ENCODE measurements around the gene ECE1. TPM values are rescaled to one million over a fixed set of nuclear protein-coding genes. Genes with fewer than 3 reads are reported as not detected.

Gene ECE1
- total and polyA plus RNA-seq, 2 experiments from 2014 or later, result 82.3 to 100 TPM

DNA sequence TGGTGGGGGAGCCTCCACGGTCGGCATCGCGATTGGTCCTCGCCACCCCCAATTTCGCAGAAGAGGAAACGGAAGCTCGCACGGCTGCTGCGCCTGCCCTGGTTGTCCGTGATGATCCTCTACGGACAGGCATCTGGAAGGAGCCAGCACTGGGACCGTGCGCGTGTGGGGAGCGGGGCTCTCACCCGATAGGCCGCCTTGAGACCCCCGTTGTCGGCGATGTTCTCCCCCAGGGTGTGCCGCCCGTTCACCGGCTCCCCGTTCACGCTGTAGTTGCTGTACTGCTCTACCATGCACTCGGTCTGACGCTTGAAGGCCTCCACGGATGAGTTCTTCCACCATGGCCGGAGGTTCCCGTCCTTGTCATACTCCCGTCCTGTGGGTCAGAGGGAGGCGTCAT is 65.2 kb downstream of the ECE1 start:
- H3K9me3 ChIP-seq (ENCODE audit: low read depth), result no peaks in the 10 kb centered on the region
- H3K36me3 ChIP-seq (ENCODE audit: low read depth), result peaks cover 22% of the 10 kb centered on the region; the same call in 1 of the 2 replicates
- no peaks in the 10 kb centered on the region for H4K20me1 ChIP-seq (ENCODE audit: insufficient read depth)
- no peak overlapping the region for H3K4me3 ChIP-seq
- H3K9ac ChIP-seq, result no peak overlapping the region
- H2AFZ ChIP-seq, result no peak overlapping the region
- H3K9me2 ChIP-seq (ENCODE audit: insufficient read depth), result no peaks in the 10 kb centered on the region
- H3K4me2 ChIP-seq (ENCODE audit: unreplicated experiment), result no peak overlapping the region
- TF ChIP-seq EZH2phosphoT487 (IDR thresholded peaks at IDR 0.05; ENCODE audit: insufficient read depth, low read depth) (no peak), EZH2 (IDR thresholded peaks at IDR 0.05; ENCODE audit: insufficient read depth, poor library complexity, severe bottlenecking) (no peak)
- H3K27me3 ChIP-seq (replicated peaks; ENCODE audit: insufficient read depth), result no peaks in the 10 kb centered on the region
- H3F3A ChIP-seq (ENCODE audit: insufficient read depth), result peaks cover 11% of the 10 kb centered on the region
- H3K27ac ChIP-seq, result no peak overlapping the region
- no peaks in the 10 kb centered on the region for H3K79me2 ChIP-seq (ENCODE audit: insufficient read depth)
- WGBS, 2 experiments (ENCODE audit: low coverage in 1 of 2, low lambda C conversion rate in 2 of 2, missing lambda C conversion rate in 2 of 2), result 98 to 99% methylated on average over 31 to 33 of the region's 33 CpGs
- no peak for DNase-seq
- peaks cover 10% of the 10 kb centered on the region for H3K4me1 ChIP-seq (ENCODE audit: insufficient read depth)
- in situ Hi-C loops (cut with MboI), result loop anchor here (25.0 kb wide), 1 partner anchor 262 kb away; no protein-coding TSS in a partner anchor

DNA sequence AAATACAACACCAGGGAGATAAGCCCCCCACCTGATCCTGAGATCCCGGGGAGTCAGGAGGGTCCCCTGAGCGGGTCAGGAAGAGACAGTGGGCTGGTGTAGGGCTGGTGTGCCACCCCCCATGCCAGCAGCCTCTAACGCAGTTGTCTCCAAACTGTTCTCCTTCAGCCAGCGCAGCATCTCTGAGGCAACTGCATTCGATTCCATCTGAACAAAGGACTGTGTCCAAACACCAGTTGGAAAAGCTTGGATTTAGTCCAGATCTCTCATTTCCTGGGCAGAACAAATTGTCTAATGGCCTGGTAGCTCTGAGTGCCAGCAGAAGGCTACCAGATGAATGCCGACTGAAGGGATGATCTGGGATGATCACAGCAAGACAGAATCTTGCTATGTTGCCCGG is 69.4 kb downstream of the ECE1 start:
- no peak overlapping the region for H3K4me3 ChIP-seq
- no peaks in the 10 kb centered on the region for H3K9me2 ChIP-seq (ENCODE audit: insufficient read depth)
- H3K27ac ChIP-seq, result no peak overlapping the region
- no peaks in the 10 kb centered on the region for H3K9me3 ChIP-seq (ENCODE audit: low read depth)
- TF ChIP-seq EZH2 (IDR thresholded peaks at IDR 0.05; ENCODE audit: insufficient read depth, poor library complexity, severe bottlenecking), result no peak
- no peaks in the 10 kb centered on the region for H3F3A ChIP-seq (ENCODE audit: insufficient read depth)
- peak; percentile 40 for DNase-seq
- in situ Hi-C loops (cut with MboI), result no loop called here
- no peaks in the 10 kb centered on the region for H3K79me2 ChIP-seq (ENCODE audit: insufficient read depth)
- peaks cover 31% of the 10 kb centered on the region for H3K36me3 ChIP-seq (ENCODE audit: low read depth)
- no peak overlapping the region for H3K4me2 ChIP-seq (ENCODE audit: unreplicated experiment)
- no peaks in the 10 kb centered on the region for H3K4me1 ChIP-seq (ENCODE audit: insufficient read depth)
- H3K9ac ChIP-seq, result no peak overlapping the region
- no peaks in the 10 kb centered on the region for H4K20me1 ChIP-seq (ENCODE audit: insufficient read depth)
- 54 to 58% methylated on average over 7 of the region's 7 CpGs for WGBS, 2 experiments (ENCODE audit: low coverage in 1 of 2, low lambda C conversion rate in 2 of 2, missing lambda C conversion rate in 2 of 2)
- no peaks in the 10 kb centered on the region for H3K27me3 ChIP-seq (replicated peaks; ENCODE audit: insufficient read depth)
- H2AFZ ChIP-seq, result no peak overlapping the region

DNA sequence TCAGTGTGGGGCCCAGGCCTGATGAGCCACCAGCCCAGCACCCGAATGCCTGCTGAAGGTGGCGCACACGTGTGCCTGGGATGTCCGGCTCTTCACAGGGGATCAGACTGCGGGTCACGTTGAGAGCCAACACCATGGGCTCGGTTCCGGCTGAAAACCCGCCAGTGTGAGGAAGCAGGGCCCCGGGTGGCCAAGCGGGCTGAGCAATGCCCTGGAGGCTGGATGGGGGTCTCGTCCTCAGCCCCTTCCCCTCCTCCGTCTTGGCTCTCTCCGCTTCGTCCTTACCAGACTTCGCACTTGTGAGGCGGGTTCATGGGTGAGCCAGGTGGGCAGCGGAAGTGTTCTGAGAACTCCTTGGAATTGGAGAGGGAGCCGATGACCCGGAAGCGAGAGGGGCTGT is 70.6 kb downstream of the ECE1 start:
- in situ Hi-C loops (cut with MboI), result no loop called here
- Histone ChIP-seq H3K4me3 (no peak overlapping the region), H3K9ac (no peak overlapping the region), H3K79me2 (ENCODE audit: insufficient read depth) (no peaks in the 10 kb centered on the region), H3K4me2 (ENCODE audit: unreplicated experiment) (no peak overlapping the region), H3K27me3 (replicated peaks; ENCODE audit: insufficient read depth) (no peaks in the 10 kb centered on the region), H2AFZ (no peak overlapping the region), H3K9me3 (ENCODE audit: low read depth) (no peaks in the 10 kb centered on the region), H3K36me3 (ENCODE audit: low read depth) (peaks cover 25% of the 10 kb centered on the region), H3K9me2 (ENCODE audit: insufficient read depth) (no peaks in the 10 kb centered on the region), H3K27ac (no peak overlapping the region), H3F3A (ENCODE audit: insufficient read depth) (no peaks in the 10 kb centered on the region), H4K20me1 (ENCODE audit: insufficient read depth) (no peaks in the 10 kb centered on the region), H3K4me1 (ENCODE audit: insufficient read depth) (no peaks in the 10 kb centered on the region)
- no peak for DNase-seq
- 84 to 88% methylated on average over 19 to 21 of the region's 21 CpGs for WGBS, 2 experiments (ENCODE audit: low coverage in 1 of 2, low lambda C conversion rate in 2 of 2, missing lambda C conversion rate in 2 of 2)
- TF ChIP-seq EZH2 (IDR thresholded peaks at IDR 0.05; ENCODE audit: insufficient read depth, poor library complexity, severe bottlenecking) (no peak), EZH2phosphoT487 (IDR thresholded peaks at IDR 0.05; ENCODE audit: insufficient read depth, low read depth) (no peak)

DNA sequence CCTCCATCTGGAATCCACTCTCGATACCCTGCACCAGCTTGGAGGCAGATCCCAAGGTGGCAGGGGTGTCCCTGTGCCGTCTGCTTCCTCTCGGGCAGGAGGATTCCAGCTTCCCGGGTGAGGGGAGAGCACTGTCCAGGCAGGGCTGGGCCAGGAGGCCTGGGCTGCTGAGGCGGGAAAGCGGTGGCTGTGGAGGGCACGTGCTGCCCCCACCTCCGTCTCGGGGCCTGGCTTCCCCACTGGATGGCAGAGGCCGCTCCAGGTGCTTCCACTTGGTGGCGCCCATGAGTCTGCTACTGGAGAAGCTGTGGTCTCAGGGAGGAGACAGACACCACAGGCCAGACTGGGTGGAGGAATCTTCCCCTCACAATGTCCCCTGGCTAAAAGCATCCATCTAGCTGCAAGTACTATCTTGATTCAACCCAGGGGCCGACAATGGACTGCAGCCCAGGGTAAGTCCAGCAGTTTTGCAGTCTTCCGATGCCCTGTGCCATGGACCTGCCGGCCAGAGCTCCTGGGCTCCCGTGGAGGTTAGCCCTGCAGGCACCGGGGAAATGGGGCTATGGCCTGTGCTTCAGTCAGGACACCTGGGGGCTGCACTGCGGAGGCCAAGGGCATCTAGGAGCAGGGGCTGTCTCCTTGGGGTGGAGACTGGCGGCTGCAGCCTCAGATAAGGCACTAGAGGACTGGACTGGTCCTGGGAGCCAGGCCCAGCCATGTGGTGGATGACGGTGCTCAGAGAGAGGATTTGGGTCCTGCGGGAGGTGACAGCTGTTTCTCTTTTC is 72.3 kb downstream of the ECE1 start:
- no peak overlapping the region for H3K9ac ChIP-seq
- no peak overlapping the region for H3K4me2 ChIP-seq (ENCODE audit: unreplicated experiment)
- H3K79me2 ChIP-seq (ENCODE audit: insufficient read depth), result no peaks in the 10 kb centered on the region
- H3K9me3 ChIP-seq (ENCODE audit: low read depth), result no peaks in the 10 kb centered on the region
- DNase-seq, result peak; percentile 53
- no peaks in the 10 kb centered on the region for H4K20me1 ChIP-seq (ENCODE audit: insufficient read depth)
- no peaks in the 10 kb centered on the region for H3K27me3 ChIP-seq (replicated peaks; ENCODE audit: insufficient read depth)
- peaks cover 17% of the 10 kb centered on the region for H3K36me3 ChIP-seq (ENCODE audit: low read depth)
- H3F3A ChIP-seq (ENCODE audit: insufficient read depth), result no peaks in the 10 kb centered on the region
- H3K9me2 ChIP-seq (ENCODE audit: insufficient read depth), result no peaks in the 10 kb centered on the region
- WGBS, 2 experiments (ENCODE audit: low coverage in 1 of 2, low lambda C conversion rate in 2 of 2, missing lambda C conversion rate in 2 of 2), result 84 to 89% methylated on average over 20 of the region's 20 CpGs
- TF ChIP-seq EZH2 (IDR thresholded peaks at IDR 0.05; ENCODE audit: insufficient read depth, poor library complexity, severe bottlenecking), result no peak
- TF ChIP-seq EZH2phosphoT487 (IDR thresholded peaks at IDR 0.05; ENCODE audit: insufficient read depth, low read depth), result no peak
- H3K4me3 ChIP-seq, result no peak overlapping the region
- H2AFZ ChIP-seq, result no peak overlapping the region
- no peaks in the 10 kb centered on the region for H3K4me1 ChIP-seq (ENCODE audit: insufficient read depth)
- in situ Hi-C loops (cut with MboI), result no loop called here
- no peak overlapping the region for H3K27ac ChIP-seq
